Neutrophil (primary cell): ENCODE data around the gene TRPV5.

Experiments used
- H3K27ac ChIP-seq: fragments of 200-600 bp; sonication (generic); 2 replicates; pipeline ENCODE4 v1.5.1; 2016; ENCODE audit warnings: mild to moderate bottlenecking, moderate library complexity
- H3K27me3 ChIP-seq: fragments of 200-600 bp; sonication (generic); 2 replicates; pipeline ENCODE4 v1.6.0; 2016; ENCODE audit warnings: mild to moderate bottlenecking
- H3K36me3 ChIP-seq: fragments of 200-600 bp; sonication (generic); 2 replicates; pipeline ENCODE4 v1.5.1; 2017
- H3K4me1 ChIP-seq, 2 experiments: fragments of 200-600 bp in 1 of 2; sonication (generic) in 1 of 2; 1 replicate in 1 of 2; 2 replicates in 1 of 2; pipeline versions ENCODE4 v1.5.1 to v1.6.1; 2013 to 2016; ENCODE audit warnings: low read depth in 1 of 2, low read length in 1 of 2, mild to moderate bottlenecking in 1 of 2, moderate library complexity in 1 of 2; ENCODE audit not compliant: control insufficient read depth in 1 of 2, insufficient read depth in 1 of 2
- H3K4me3 ChIP-seq, 2 experiments: fragments of 200-600 bp in 1 of 2; sonication (generic) in 1 of 2; 1 replicate in 1 of 2; 2 replicates in 1 of 2; pipeline ENCODE4 v1.5.1; 2013 to 2016; ENCODE audit warnings: low read depth in 1 of 2, low read length in 1 of 2, mild to moderate bottlenecking in 1 of 2, moderate library complexity in 1 of 2
- H3K9me3 ChIP-seq: fragments of 200-600 bp; sonication (generic); 2 replicates; pipeline ENCODE4 v1.5.1; 2016
- TF ChIP-seq, protein P1 (sequence below): fragments of 200-600 bp; sonication (generic); IDR thresholded peaks from 2 replicates; pipeline ENCODE4 v1.5.1; 2016; ENCODE audit warnings: antibody characterized with exemption

Gene TRPV5

GRCh38 chr7:142959202-142959601, 25.7 kb upstream of the TRPV5 start:
- Histone ChIP-seq H3K9me3 (no peaks in the 10 kb centered on the region), H3K27me3 (peaks cover 18% of the 10 kb centered on the region), H3K4me1 (no peaks in the 10 kb centered on the region), H3K36me3 (no peaks in the 10 kb centered on the region), H3K27ac (no peak overlapping the region), H3K4me3 (no peak overlapping the region)
- TF ChIP-seq, protein P1, sequence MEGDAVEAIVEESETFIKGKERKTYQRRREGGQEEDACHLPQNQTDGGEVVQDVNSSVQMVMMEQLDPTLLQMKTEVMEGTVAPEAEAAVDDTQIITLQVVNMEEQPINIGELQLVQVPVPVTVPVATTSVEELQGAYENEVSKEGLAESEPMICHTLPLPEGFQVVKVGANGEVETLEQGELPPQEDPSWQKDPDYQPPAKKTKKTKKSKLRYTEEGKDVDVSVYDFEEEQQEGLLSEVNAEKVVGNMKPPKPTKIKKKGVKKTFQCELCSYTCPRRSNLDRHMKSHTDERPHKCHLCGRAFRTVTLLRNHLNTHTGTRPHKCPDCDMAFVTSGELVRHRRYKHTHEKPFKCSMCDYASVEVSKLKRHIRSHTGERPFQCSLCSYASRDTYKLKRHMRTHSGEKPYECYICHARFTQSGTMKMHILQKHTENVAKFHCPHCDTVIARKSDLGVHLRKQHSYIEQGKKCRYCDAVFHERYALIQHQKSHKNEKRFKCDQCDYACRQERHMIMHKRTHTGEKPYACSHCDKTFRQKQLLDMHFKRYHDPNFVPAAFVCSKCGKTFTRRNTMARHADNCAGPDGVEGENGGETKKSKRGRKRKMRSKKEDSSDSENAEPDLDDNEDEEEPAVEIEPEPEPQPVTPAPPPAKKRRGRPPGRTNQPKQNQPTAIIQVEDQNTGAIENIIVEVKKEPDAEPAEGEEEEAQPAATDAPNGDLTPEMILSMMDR, result no peak

- H3K27ac ChIP-seq, result no peak overlapping the region
- H3K27me3 ChIP-seq, result peaks cover 18% of the 10 kb centered on the region
- no peak overlapping the region for H3K4me3 ChIP-seq
- H3K36me3 ChIP-seq, result no peaks in the 10 kb centered on the region
- no peaks in the 10 kb centered on the region for H3K9me3 ChIP-seq
- H3K4me1 ChIP-seq, result no peaks in the 10 kb centered on the region
- TF ChIP-seq, protein P1, result no peak
Observed at GRCh38 chr7:142957723-142958122, 24.2 kb upstream of the TRPV5 start.

DNA sequence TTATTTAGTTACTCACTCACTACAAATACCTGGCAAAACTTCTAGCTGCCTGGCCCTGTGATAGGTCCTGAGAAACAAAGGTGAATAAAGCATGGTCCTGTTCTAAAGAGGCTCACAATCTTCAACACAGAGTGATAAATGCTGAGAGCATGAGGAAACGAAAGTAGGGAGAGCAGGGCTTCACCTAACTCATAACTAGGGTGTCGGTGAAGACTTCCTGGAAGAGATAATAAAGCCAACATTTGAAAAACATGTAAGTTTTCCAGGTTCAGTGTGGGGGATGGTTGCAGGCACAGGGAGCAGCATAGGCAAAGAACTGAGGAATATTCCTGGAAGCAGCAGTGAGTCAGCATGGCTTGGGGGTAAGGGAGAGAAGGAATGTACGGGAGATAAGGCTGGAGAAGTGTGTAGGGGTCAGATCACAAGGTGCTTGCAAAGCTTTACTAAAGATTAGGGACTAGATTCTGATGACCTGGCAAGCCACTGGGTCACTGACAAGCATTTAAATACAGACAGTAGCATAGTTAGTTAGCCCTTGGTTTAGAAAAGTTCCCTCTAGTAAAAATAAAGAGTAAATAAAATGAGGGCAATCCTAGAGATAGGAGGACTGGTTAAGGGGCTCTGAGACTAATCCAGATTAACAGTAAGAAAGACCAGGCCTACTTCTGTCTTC, 23.5 kb upstream of the TRPV5 start:
- H3K9me3 ChIP-seq, result no peaks in the 10 kb centered on the region
- no peaks in the 10 kb centered on the region for H3K4me1 ChIP-seq
- peaks cover 18% of the 10 kb centered on the region for H3K27me3 ChIP-seq
- no peak overlapping the region for H3K4me3 ChIP-seq
- no peak overlapping the region for H3K27ac ChIP-seq
- TF ChIP-seq, protein P1, result no peak
- no peaks in the 10 kb centered on the region for H3K36me3 ChIP-seq

DNA sequence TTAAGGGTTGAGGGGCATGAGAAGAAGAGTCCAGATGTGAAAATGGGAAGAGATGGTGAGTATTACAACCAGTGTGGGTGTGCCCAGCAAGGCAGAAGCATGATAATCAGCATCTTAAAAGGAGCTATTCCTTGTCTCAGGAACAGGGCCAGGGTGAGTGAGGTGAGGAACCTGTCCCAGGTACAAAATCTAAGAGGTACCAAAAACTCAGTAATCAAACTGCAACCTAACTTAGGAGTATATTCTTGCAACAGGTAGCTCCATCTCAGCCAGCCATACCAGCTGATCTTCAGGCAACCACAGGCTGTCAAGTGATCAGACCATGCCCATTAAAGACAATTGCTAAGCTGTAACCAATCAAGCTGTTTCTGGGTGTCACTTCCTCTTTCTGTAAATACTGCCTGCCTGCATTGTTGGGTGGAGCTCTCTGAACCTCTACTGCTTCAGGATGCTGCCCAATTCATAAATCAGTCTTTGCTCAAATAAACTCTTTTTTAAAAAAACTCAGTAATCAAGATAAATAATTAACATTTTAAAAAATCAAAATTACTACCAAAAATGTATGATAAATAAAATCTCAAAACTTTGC, 21.2 kb upstream of the TRPV5 start:
- no peaks in the 10 kb centered on the region for H3K4me1 ChIP-seq

GRCh38 chr7:142950235-142950634, 16.7 kb upstream of the TRPV5 start:
- TF ChIP-seq, protein P1, result no peak
- H3K36me3 ChIP-seq, result no peaks in the 10 kb centered on the region
- H3K27ac ChIP-seq, result no peak overlapping the region

More for the DNA sequence above, 21.2 kb upstream of the TRPV5 start:
- no peak overlapping the region for H3K4me3 ChIP-seq
- no peaks in the 10 kb centered on the region for H3K36me3 ChIP-seq
- TF ChIP-seq, protein P1, result no peak
- H3K27me3 ChIP-seq, result peaks cover 18% of the 10 kb centered on the region
- no peak overlapping the region for H3K27ac ChIP-seq
- no peaks in the 10 kb centered on the region for H3K9me3 ChIP-seq

More at GRCh38 chr7:142950235-142950634, 16.7 kb upstream of the TRPV5 start:
- H3K4me3 ChIP-seq, result no peak overlapping the region
- H3K4me1 ChIP-seq, result no peaks in the 10 kb centered on the region
- no peaks in the 10 kb centered on the region for H3K9me3 ChIP-seq
- peaks cover 7% of the 10 kb centered on the region for H3K27me3 ChIP-seq
